A204.1 (cell line): ENCODE data around the gene POLR3E.
"Not testable (repeated sequence)": the region's sequence is repeated elsewhere in the genome, so short reads cannot be mapped to it uniquely, and the experiment has no call there.

Source experiments
- FAIRE-seq: peaks from 2 replicates; lab custom pipeline; 2012; peaks lifted over from hg19 to GRCh38; lab: Jason Lieb, UNC

The POLR3E gene

GRCh38 chr16:22368200-22368826 lies 71.1 kb downstream of the POLR3E start:
- FAIRE-seq: not testable (repeated sequence)

DNA sequence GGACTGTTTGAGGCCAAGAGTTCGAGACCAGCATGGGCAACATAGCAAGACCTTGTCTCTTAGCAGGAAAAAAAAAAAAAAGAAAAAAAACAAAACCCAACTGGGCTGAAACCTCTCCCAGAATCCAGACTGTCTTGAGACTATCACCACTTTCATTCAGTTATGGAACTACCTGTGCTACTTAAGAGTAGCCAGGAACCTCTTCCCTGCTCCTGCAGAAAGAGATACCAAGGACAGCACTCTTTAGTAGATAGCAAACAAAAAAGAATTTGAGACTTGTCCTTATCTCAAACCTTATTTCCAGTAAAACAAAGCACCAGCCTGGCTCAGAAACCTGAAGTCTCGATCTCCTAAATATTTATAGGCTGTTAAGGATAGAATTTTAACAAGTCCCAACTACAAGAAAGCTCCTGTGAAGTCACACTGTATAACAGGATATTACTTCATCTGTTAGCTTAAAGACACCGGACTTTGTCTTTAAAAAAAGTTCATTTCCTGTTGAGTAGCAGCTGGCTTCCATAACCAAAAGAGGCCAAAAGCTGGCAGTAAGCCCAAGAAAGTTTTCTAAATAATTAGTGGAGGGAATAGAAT lies 72.1 kb downstream of the POLR3E start:
- no peak for FAIRE-seq

DNA sequence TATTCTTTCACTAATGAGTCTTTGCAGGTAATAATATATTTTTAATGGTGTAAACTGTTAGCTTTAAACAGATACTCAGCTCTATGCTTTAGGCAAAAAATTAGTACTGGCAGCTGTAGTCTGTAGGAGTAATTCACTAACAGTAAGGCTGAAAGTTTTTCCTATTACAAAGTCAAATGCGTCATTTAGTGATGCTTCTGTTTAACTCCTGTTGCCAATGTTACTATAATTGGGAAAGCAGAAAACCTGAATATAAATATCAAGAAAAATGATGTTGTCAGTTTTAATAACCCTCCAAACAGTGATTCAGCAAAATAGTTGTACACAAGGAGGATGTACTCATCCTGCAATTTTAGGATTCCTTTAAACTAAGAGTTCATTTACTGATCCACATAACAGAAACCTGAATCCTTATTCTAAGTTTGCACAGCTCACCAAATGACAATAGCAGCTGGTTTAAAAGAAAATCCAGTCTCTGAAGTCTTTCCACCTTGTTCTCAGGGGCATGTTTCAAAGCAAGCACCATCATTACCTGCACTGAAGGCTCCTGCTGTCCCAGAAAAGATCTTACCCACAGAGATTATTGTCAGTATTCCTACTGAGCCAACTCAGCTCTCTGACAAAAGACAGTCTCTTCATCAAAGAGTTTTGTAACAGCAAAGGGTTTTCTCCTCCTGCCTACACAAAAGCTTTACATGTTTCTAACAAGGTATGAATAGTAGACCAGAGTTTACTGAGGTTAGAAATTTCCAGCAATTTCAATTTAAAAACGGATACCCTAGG lies 73.0 kb downstream of the POLR3E start:
- FAIRE-seq: no peak

GRCh38 chr16:22372882-22373661 lies 75.9 kb downstream of the POLR3E start:
- no peak for FAIRE-seq

GRCh38 chr16:22373662-22374310 lies 76.6 kb downstream of the POLR3E start:
- FAIRE-seq: no peak

GRCh38 chr16:22374311-22375116 lies 77.3 kb downstream of the POLR3E start, which contains the start of gene CDR2:
Gene CDR2 (minus strand): TSS chr16:22374619. CDS start chr16:22374309, 310 bp downstream.
- peak; percentile 90 for FAIRE-seq

DNA sequence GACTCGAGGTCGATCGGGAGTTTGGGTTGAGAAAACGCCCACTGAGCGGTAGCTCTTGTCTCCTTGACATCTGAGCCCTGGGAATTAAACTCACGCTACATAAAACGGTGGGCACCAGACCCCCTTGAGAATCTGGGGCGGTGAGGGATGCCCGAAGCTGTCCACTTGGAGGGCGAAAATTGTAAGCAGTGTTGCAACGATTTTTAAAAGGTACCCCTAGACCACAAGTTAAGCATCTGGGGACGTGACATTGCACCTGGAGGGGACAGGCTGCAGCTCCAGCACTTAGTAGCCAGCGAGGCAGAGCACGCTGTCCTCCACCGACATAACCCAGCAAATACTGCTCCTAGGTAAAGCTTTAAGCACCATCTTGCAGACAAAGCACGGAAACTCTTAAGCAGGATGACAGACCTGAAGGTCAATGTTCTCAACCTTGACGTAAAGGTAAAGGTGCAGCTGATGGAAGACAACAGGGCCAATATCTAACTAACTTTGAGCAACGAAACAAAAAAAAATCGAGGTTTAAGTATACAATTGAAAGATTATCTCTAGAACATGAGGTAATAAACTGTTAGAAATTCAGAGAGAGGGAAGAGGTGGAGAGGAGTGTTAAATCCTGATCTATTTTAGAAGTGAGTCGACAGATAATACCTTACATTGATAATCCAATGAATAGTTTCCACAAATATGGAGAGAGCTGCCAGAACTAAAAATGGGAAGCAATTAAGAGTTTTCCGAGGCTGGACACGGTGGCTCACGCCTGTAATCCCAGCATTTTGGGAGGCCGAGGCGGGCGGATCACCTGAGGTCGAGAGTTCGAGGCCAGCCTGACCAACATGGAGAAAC lies 78.1 kb downstream of the POLR3E start:
- FAIRE-seq: no peak

GRCh38 chr16:22375963-22376640 lies 78.9 kb downstream of the POLR3E start:
- no peak for FAIRE-seq

DNA sequence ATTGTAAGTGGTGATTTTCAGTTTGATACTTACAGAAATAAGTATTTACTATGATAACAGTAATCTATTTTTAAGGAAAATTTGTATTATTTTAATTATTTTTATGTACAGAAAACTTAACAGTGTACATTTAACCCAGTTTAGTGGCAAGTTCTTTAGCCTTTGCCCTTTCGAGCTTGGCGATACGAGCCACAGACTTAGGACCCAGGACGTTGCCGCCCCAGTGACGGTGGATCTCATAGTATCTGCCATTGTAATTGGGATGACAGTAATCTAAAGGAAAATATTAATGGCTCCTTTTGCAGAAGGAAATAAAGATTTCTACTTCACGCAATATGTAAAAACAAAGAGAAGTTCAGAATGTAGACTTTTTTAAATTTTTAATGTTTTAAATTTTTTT lies 82.4 kb downstream of the POLR3E start:
- no peak for FAIRE-seq

DNA sequence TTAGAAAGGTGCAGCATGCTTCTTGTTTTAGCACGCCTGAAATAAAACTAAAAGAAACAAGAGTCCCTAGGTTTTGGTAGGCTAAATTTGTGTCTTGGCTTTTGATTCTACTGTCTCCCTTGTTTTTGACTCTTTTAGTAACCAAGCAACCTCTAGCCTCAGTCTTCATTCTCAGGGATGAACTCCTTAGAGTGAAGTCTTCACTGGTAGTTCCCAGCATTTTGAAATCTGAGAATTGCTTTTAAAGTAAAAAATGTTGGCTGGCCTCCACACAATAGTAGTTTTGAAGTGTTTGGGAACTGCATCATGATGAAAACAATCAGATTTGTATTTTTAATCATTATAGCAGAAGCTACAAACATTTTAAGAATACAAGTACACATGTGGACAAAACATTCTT lies 83.3 kb downstream of the POLR3E start:
- no peak for FAIRE-seq

DNA sequence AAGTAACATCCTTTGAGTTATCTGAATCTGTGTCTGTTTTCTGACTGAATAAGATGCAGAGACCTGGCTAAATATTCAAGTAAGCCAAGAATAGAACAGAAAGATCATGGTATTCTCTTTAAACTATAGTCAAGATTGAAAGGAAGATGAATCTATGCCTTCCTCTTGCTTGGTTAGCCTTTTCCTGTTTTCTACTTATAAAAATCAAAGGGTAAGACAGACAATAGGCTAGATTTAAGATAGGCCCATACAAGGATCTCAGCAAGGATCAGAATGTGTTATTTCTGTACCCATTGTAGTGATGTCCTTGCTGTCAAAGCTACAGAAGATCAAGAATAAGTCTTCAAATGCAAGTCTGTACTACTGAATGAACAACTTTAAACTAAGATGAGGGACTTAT lies 84.2 kb downstream of the POLR3E start:
- no peak for FAIRE-seq

DNA sequence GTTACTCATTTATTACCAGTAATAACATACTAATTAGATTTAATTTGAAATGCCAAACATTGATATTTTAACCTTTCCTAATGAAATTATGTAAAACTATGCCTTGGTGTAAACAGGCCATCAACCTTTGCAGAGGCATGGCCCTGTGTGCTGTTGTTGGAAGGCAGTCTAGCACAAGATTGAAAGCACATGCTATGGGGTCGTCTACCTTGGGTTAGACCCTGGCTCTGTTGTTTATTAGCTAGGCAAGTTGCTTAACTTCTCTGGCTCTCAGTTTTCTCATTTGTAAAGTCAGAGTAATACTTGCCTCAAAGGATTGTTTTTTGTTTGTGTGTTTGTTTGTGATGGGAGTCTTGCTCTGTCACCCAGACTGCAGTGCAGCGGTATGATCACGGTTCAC lies 86.6 kb downstream of the POLR3E start:
- FAIRE-seq: no peak
